Activated CD4-positive, alpha-beta T cell treated with anti-CD3 and anti-CD28 coated beads for 36 hours (primary cell): ENCODE results near the gene ZNF492. TPM values are rescaled to one million over a fixed set of nuclear protein-coding genes. Genes with fewer than 3 reads are reported as not detected.
A peak's percentile ranks its signal among the peaks of the same experiment; 100 is the strongest.
"Not testable (repeated sequence)": the region's sequence is repeated elsewhere in the genome, so short reads cannot be mapped to it uniquely, and the experiment has no call there.

Source experiments
- ATAC-seq: fragments of 200-7000 bp; cut with Tn5 transposase; one replicate; pipeline ENCODE4 v1.10.0; 2021; ENCODE audit warnings: mild to moderate bottlenecking, moderate library complexity
- CTCF ChIA-PET: fragments of 350-600 bp; sonication (Branson Sonifier 250); formaldehyde crosslinking; loops from one replicate; lab custom pipeline; 2021; ENCODE audit warnings: antibody characterized with exemption; lab: Charles Lee
- POLR2A ChIA-PET: fragments of 350-600 bp; sonication (Branson Sonifier 250); formaldehyde crosslinking; loops from one replicate; lab custom pipeline; 2021; ENCODE audit warnings: antibody characterized with exemption, inconsistent platforms; lab: Charles Lee
- DNase-seq: peaks from one replicate; pipeline ENCODE4 v3.0.0-alpha.2; 2020
- H3K27ac Mint-ChIP-seq: one replicate; pipeline ENCODE4 v1.8.0; 2021; ENCODE audit warnings: mixed read lengths
- H3K27me3 Mint-ChIP-seq: one replicate; pipeline ENCODE4 v1.8.0; 2021; ENCODE audit warnings: mixed read lengths
- H3K36me3 Mint-ChIP-seq: one replicate; pipeline ENCODE4 v1.8.0; 2021; ENCODE audit warnings: low read depth, mixed read lengths
- H3K4me1 Mint-ChIP-seq: one replicate; pipeline ENCODE4 v1.8.0; 2021; ENCODE audit warnings: mixed read lengths
- H3K4me3 Mint-ChIP-seq: one replicate; pipeline ENCODE4 v1.8.0; 2021; ENCODE audit warnings: mild to moderate bottlenecking, moderate library complexity, mixed read lengths
- H3K9me3 Mint-ChIP-seq: one replicate; pipeline ENCODE4 v1.8.0; 2021; ENCODE audit warnings: low read depth, mixed read lengths
- intact Hi-C, 2 experiments: fragments of 100-400 bp; cut with DNase I in 1 of 2; cut with micrococcal nuclease in 1 of 2; formaldehyde crosslinking; loops; one replicate each; pipeline versions ENCODE4 v1.14.2 to v1.15.1; 2022 to 2024; cut with DNase I, micrococcal nuclease
- total RNA-seq, 2 experiments: library from RNA; stranded (reverse); gene quantifications; one replicate each; pipeline ENCODE4 v1.2.3, GENCODE V29; 2021

ZNF492 gene
- 1 to 10 TPM; 3.5 to 3.6 TPM for total RNA-seq

- not testable (repeated sequence) for H3K9me3 Mint-ChIP-seq, H3K27me3 Mint-ChIP-seq, H3K4me1 Mint-ChIP-seq, H3K36me3 Mint-ChIP-seq
- DNase-seq: peak; percentile 91
- H3K27ac Mint-ChIP-seq: peak within 1 kb of the TSS; percentile 94
- ChIA-PET CTCF (interaction anchor here (0.6 kb wide), 1 partner anchor 654 kb away, joined by 3 read pairs; no protein-coding TSS in a partner anchor), POLR2A (interaction anchor here (0.7 kb wide), 1 partner anchor 883 kb away, joined by 6 read pairs; no protein-coding TSS in a partner anchor)
- peak; percentile 99 for ATAC-seq
- intact Hi-C loops: loop anchor here (1.0 to 10.0 kb wide), 6 partner anchors 797 to 1280 kb away; partner anchors contain the start of genes ZNF100 (in 1 of the 2), ZNF43 (in 1 of the 2), ZNF675 (in 1 of the 2) and ZNF681 (in 1 of the 2)
- peak within 1 kb of the TSS; percentile 93 for H3K4me3 Mint-ChIP-seq
These were observed at the start of gene ZNF492 for GRCh38 chr19:22633706-22634449. Gene ZNF492 (plus strand): TSS chr19:22634324. CDS start chr19:22653400, 19,076 bp downstream.

GRCh38 chr19:22595422-22595821 lies 38.7 kb upstream of the ZNF492 start:
- intact Hi-C loops: no loop called here
- ATAC-seq (no peak), DNase-seq (no peak)
- H3K27me3 Mint-ChIP-seq: peaks cover 5% of the 10 kb centered on the region
- H3K9me3 Mint-ChIP-seq: peaks cover 12% of the 10 kb centered on the region
- ChIA-PET CTCF (interaction anchor here (0.6 kb wide), 1 partner anchor 118 kb away, joined by 3 read pairs; no protein-coding TSS in a partner anchor), POLR2A (no interaction called here)
- H3K4me3 Mint-ChIP-seq: no peak overlapping the region
- no peak overlapping the region for H3K27ac Mint-ChIP-seq
- no peaks in the 10 kb centered on the region for H3K4me1 Mint-ChIP-seq
- H3K36me3 Mint-ChIP-seq: peaks cover 5% of the 10 kb centered on the region

GRCh38 chr19:22595918-22596341 lies 38.2 kb upstream of the ZNF492 start:
- peak; percentile 36 for ATAC-seq
- POLR2A ChIA-PET: no interaction called here
- H3K9me3 Mint-ChIP-seq: peaks cover 12% of the 10 kb centered on the region
- no peaks in the 10 kb centered on the region for H3K4me1 Mint-ChIP-seq
- H3K36me3 Mint-ChIP-seq: peaks cover 5% of the 10 kb centered on the region
- intact Hi-C loops: no loop called here
- DNase-seq: peak; percentile 37
- H3K4me3 Mint-ChIP-seq: no peak overlapping the region
- H3K27me3 Mint-ChIP-seq: peaks cover 5% of the 10 kb centered on the region
- CTCF ChIA-PET: no interaction called here
- no peak overlapping the region for H3K27ac Mint-ChIP-seq

GRCh38 chr19:22600690-22601648 lies 33.2 kb upstream of the ZNF492 start:
- Mint-ChIP-seq H3K4me3 (no peak overlapping the region), H3K4me1 (no peaks in the 10 kb centered on the region), H3K27me3 (peaks cover 6% of the 10 kb centered on the region), H3K27ac (no peak overlapping the region), H3K36me3 (no peaks in the 10 kb centered on the region), H3K9me3 (peaks cover 3% of the 10 kb centered on the region)
- no peak for ATAC-seq
- POLR2A ChIA-PET: no interaction called here
- CTCF ChIA-PET: no interaction called here
- DNase-seq: no peak
- intact Hi-C loops: no loop called here

GRCh38 chr19:22601906-22602630 lies 32.1 kb upstream of the ZNF492 start:
- no peak for ATAC-seq
- intact Hi-C loops: no loop called here
- no peak overlapping the region for H3K4me3 Mint-ChIP-seq
- H3K36me3 Mint-ChIP-seq: no peaks in the 10 kb centered on the region
- ChIA-PET CTCF (no interaction called here), POLR2A (no interaction called here)
- no peak for DNase-seq
- H3K4me1 Mint-ChIP-seq: no peaks in the 10 kb centered on the region
- peaks cover 2% of the 10 kb centered on the region for H3K27me3 Mint-ChIP-seq
- H3K9me3 Mint-ChIP-seq: peaks cover 6% of the 10 kb centered on the region
- H3K27ac Mint-ChIP-seq: no peak overlapping the region

GRCh38 chr19:22602631-22603272 lies 31.4 kb upstream of the ZNF492 start:
- Mint-ChIP-seq H3K9me3 (peaks cover 6% of the 10 kb centered on the region), H3K27ac (no peak overlapping the region), H3K27me3 (peaks cover 2% of the 10 kb centered on the region), H3K4me3 (no peak overlapping the region), H3K36me3 (no peaks in the 10 kb centered on the region), H3K4me1 (no peaks in the 10 kb centered on the region)
- DNase-seq (no peak), ATAC-seq (no peak)
- intact Hi-C loops: no loop called here
- ChIA-PET CTCF (no interaction called here), POLR2A (no interaction called here)

- intact Hi-C loops: no loop called here
- Mint-ChIP-seq H3K4me1 (no peaks in the 10 kb centered on the region), H3K27ac (no peak overlapping the region), H3K4me3 (no peak overlapping the region), H3K36me3 (no peaks in the 10 kb centered on the region), H3K27me3 (peaks cover 2% of the 10 kb centered on the region), H3K9me3 (peaks cover 4% of the 10 kb centered on the region)
- no peak for ATAC-seq
- ChIA-PET POLR2A (no interaction called here), CTCF (interaction anchor here (0.6 kb wide), 1 partner anchor 68 kb away, joined by 3 read pairs; no protein-coding TSS in a partner anchor)
- no peak for DNase-seq
These were observed 30.3 kb upstream of the ZNF492 start for GRCh38 chr19:22603518-22604440.

- no peak for DNase-seq
- ATAC-seq: no peak
- H3K9me3 Mint-ChIP-seq: peaks cover 4% of the 10 kb centered on the region
- no peak overlapping the region for H3K4me3 Mint-ChIP-seq
- ChIA-PET CTCF (interaction anchor here (0.6 kb wide), 1 partner anchor 69 kb away, joined by 3 read pairs; no protein-coding TSS in a partner anchor), POLR2A (no interaction called here)
- H3K27me3 Mint-ChIP-seq: peaks cover 2% of the 10 kb centered on the region
- intact Hi-C loops: no loop called here
- no peaks in the 10 kb centered on the region for H3K4me1 Mint-ChIP-seq
- no peak overlapping the region for H3K27ac Mint-ChIP-seq
- H3K36me3 Mint-ChIP-seq: no peaks in the 10 kb centered on the region
These were observed 29.4 kb upstream of the ZNF492 start for GRCh38 chr19:22604571-22605274.

- H3K9me3 Mint-ChIP-seq: peaks cover 4% of the 10 kb centered on the region
- H3K4me1 Mint-ChIP-seq: no peaks in the 10 kb centered on the region
- intact Hi-C loops: no loop called here
- ChIA-PET CTCF (no interaction called here), POLR2A (no interaction called here)
- no peak overlapping the region for H3K27ac Mint-ChIP-seq
- DNase-seq (no peak), ATAC-seq (no peak)
- no peaks in the 10 kb centered on the region for H3K36me3 Mint-ChIP-seq
- H3K4me3 Mint-ChIP-seq: no peak overlapping the region
- H3K27me3 Mint-ChIP-seq: peaks cover 2% of the 10 kb centered on the region
These were observed 28.6 kb upstream of the ZNF492 start for GRCh38 chr19:22605275-22606211.
